ENCODE data around the gene ARRDC3. TPM values are rescaled to one million over a fixed set of nuclear protein-coding genes. Genes with fewer than 3 reads are reported as not detected.

The ARRDC3 gene
- total RNA-seq, 1 donor from 2014 or later, result 109 TPM

DNA sequence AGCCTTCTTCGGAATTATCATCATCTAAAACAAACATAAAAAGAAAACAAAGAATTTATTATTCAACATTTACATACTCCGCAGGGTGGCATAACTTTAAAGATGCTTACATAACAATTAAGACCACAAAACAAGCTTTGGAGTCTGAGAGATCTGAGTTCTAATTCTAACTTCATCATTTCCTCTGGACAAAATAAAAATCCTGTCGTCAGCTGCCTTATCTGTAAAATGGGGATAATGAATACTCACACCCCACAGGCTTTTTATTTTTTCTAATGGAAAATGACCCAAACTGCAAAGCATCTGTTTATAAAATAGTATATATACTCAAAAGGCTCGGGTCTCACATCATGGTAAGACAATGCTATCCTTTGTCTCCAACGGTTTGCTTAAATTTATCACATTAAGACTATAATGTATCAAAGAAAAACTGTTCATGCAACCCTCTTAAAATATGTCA, 4.3 kb downstream of the ARRDC3 start:
- Mint-ChIP-seq H3K4me1 (ENCODE audit: low read depth, unreplicated experiment) (peaks cover 5% of the 10 kb centered on the region), H3K27me3 (ENCODE audit: unreplicated experiment) (peaks cover 27% of the 10 kb centered on the region), H3K4me3 (ENCODE audit: unreplicated experiment) (peak overlapping the region; percentile 100), H3K9me3 (ENCODE audit: unreplicated experiment) (peaks cover 27% of the 10 kb centered on the region), H3K36me3 (ENCODE audit: unreplicated experiment) (no peaks in the 10 kb centered on the region), H3K27ac (ENCODE audit: unreplicated experiment) (peak overlapping the region; percentile 100)
- no peak for TF ChIP-seq CTCF (IDR thresholded peaks at IDR 0.05; ENCODE audit: partially characterized antibody, unreplicated experiment)
- DNase-seq, result no peak

DNA sequence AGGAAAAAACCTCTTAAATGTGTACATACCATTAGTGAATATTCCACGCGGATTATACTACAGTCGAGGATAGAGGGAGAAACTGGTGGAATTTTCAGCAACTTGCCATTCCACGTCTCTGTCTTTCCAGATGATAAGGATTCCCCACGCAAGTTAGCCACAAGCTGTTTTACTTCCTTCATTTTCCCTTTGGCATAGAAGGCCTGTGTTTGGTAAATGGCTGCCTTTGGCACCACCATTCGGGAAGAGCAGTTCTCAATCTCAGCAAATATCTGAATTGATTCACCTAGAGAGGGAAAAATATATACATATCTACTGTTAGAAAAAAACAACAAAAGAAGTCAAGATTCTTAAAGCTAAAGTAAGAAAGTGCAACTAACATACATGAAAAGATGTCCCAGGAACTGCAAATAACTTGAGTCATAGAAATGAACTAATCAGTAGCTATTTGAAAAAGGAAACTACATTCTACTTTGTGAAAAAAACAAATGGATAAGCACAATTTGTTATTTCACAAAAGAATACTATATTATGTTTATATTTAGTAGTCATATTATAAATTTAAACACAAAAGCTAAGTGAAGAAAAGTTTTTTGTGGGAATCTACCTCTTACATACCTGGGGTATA, 8.1 kb downstream of the ARRDC3 start:
- Mint-ChIP-seq H3K9me3 (ENCODE audit: unreplicated experiment) (peaks cover 3% of the 10 kb centered on the region), H3K4me3 (ENCODE audit: unreplicated experiment) (no peak overlapping the region)
- no peak for TF ChIP-seq CTCF (IDR thresholded peaks at IDR 0.05; ENCODE audit: partially characterized antibody, unreplicated experiment)

DNA sequence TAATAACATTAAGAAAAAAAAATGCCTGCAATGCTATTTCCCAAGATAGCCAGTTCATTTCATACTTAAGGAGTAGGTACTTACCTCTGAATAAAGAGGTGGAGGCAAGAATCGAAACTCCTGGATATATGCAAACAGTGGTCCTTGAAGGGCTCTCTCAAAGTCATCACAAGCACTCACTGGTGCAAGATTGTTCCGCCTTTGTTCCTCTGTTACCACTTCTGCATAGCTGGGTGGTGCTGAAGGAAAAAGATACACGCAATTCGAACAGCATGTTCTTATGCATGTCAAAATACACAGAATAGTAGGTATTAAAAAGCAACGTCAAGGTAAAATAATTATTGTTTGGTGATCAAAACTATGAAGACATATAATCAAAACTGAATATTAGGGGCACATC, 9.5 kb downstream of the ARRDC3 start:
- H3K36me3 Mint-ChIP-seq (ENCODE audit: unreplicated experiment), result no peaks in the 10 kb centered on the region
- no peak for DNase-seq
- TF ChIP-seq CTCF (IDR thresholded peaks at IDR 0.05; ENCODE audit: partially characterized antibody, unreplicated experiment), result no peak
- H3K9me3 Mint-ChIP-seq (ENCODE audit: unreplicated experiment), result no peaks in the 10 kb centered on the region
- H3K27ac Mint-ChIP-seq (ENCODE audit: unreplicated experiment), result no peak overlapping the region
- H3K4me3 Mint-ChIP-seq (ENCODE audit: unreplicated experiment), result no peak overlapping the region
- peaks cover 4% of the 10 kb centered on the region for H3K4me1 Mint-ChIP-seq (ENCODE audit: low read depth, unreplicated experiment)
- H3K27me3 Mint-ChIP-seq (ENCODE audit: unreplicated experiment), result no peaks in the 10 kb centered on the region

More for the DNA sequence above, 8.1 kb downstream of the ARRDC3 start:
- no peak for DNase-seq
- no peaks in the 10 kb centered on the region for H3K36me3 Mint-ChIP-seq (ENCODE audit: unreplicated experiment)
- H3K4me1 Mint-ChIP-seq (ENCODE audit: low read depth, unreplicated experiment), result peaks cover 6% of the 10 kb centered on the region
- H3K27ac Mint-ChIP-seq (ENCODE audit: unreplicated experiment), result no peak overlapping the region
- H3K27me3 Mint-ChIP-seq (ENCODE audit: unreplicated experiment), result peaks cover 4% of the 10 kb centered on the region

DNA sequence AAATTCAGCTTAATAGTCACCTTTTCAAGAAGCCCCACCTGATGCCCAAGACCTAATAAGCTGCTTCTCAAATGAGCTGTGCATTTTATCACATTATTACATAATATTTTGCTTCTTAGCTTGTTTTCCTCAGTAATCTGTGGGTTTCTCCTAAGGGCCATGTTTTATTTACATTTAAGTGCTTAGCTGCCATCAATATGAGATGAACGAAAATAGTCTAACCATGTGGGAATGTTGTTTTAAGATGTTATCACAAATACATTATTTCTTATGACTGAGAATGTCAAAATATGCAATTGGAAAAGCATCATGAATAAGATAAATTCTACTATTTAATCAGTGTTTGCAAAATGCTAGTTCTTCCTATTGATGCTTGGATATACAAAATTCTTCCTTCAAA, 10.1 kb downstream of the ARRDC3 start:
- Mint-ChIP-seq H3K9me3 (ENCODE audit: unreplicated experiment) (no peaks in the 10 kb centered on the region), H3K27me3 (ENCODE audit: unreplicated experiment) (no peaks in the 10 kb centered on the region), H3K4me1 (ENCODE audit: low read depth, unreplicated experiment) (peaks cover 3% of the 10 kb centered on the region), H3K27ac (ENCODE audit: unreplicated experiment) (no peak overlapping the region), H3K4me3 (ENCODE audit: unreplicated experiment) (no peak overlapping the region), H3K36me3 (ENCODE audit: unreplicated experiment) (no peaks in the 10 kb centered on the region)
- TF ChIP-seq CTCF (IDR thresholded peaks at IDR 0.05; ENCODE audit: partially characterized antibody, unreplicated experiment), result no peak
- DNase-seq, result no peak

- Mint-ChIP-seq H3K27ac (ENCODE audit: unreplicated experiment) (no peak overlapping the region), H3K4me3 (ENCODE audit: unreplicated experiment) (no peak overlapping the region), H3K4me1 (ENCODE audit: low read depth, unreplicated experiment) (peaks cover 1% of the 10 kb centered on the region), H3K27me3 (ENCODE audit: unreplicated experiment) (no peaks in the 10 kb centered on the region), H3K36me3 (ENCODE audit: unreplicated experiment) (no peaks in the 10 kb centered on the region), H3K9me3 (ENCODE audit: unreplicated experiment) (no peaks in the 10 kb centered on the region)
- no peak for TF ChIP-seq CTCF (IDR thresholded peaks at IDR 0.05; ENCODE audit: partially characterized antibody, unreplicated experiment)
- no peak for DNase-seq
These were observed 13.6 kb downstream of the ARRDC3 start for GRCh38 chr5:91369480-91369879.

Measured in glutamatergic neuron (in vitro differentiated cells).